DOHH2 (cell line): ENCODE data around the gene DCHS2.

Experiments
- H3F3A ChIP-seq: fragments of 200-600 bp; sonication (generic), shearing (Covaris generic); 2 replicates; pipeline ENCODE4 v1.6.0; 2016; ENCODE audit warnings: antibody characterized with exemption, mild to moderate bottlenecking; ENCODE audit not compliant: control insufficient read depth, insufficient read depth
- H3K27ac ChIP-seq: fragments of 200-600 bp; sonication (generic); 2 replicates; pipeline ENCODE4 v1.5.1; 2014; ENCODE audit warnings: low read depth, mild to moderate bottlenecking, low read length, moderate library complexity
- H3K27me3 ChIP-seq: fragments of 200-600 bp; sonication (generic); 2 replicates; pipeline ENCODE4 v1.6.1; 2014; ENCODE audit warnings: mild to moderate bottlenecking, low read length, mixed read lengths; ENCODE audit not compliant: control insufficient read depth
- H3K36me3 ChIP-seq: fragments of 200-600 bp; sonication (generic); 2 replicates; pipeline ENCODE4 v1.6.1; 2014; ENCODE audit warnings: mild to moderate bottlenecking, low read length, moderate library complexity, mixed read lengths; ENCODE audit not compliant: control insufficient read depth
- H3K4me1 ChIP-seq: fragments of 200-600 bp; sonication (generic); 2 replicates; pipeline ENCODE4 v1.6.1; 2014; ENCODE audit warnings: mild to moderate bottlenecking, low read length, mixed read lengths; ENCODE audit not compliant: control insufficient read depth
- H3K4me2 ChIP-seq: fragments of 200-600 bp; sonication (generic); 2 replicates; pipeline ENCODE4 v1.6.0; 2014; ENCODE audit warnings: mild to moderate bottlenecking, low read length, moderate library complexity
- H3K4me3 ChIP-seq: fragments of 200-600 bp; sonication (generic); 2 replicates; pipeline ENCODE4 v1.5.1; 2014; ENCODE audit warnings: mild to moderate bottlenecking, low read length, mixed read lengths
- H3K79me2 ChIP-seq: fragments of 200-600 bp; sonication (generic); 2 replicates; pipeline ENCODE4 v1.6.1; 2014; ENCODE audit warnings: mild to moderate bottlenecking, low read length, mixed read lengths; ENCODE audit not compliant: control insufficient read depth
- H3K9me2 ChIP-seq: fragments of 200-600 bp; sonication (generic); replicated peaks from 2 replicates; pipeline ENCODE4 v1.6.1; 2014; ENCODE audit warnings: mild to moderate bottlenecking, low read length, mixed read lengths; ENCODE audit not compliant: control insufficient read depth
- H3K9me3 ChIP-seq: fragments of 200-600 bp; sonication (generic); 2 replicates; pipeline ENCODE4 v1.6.1; 2014; ENCODE audit warnings: antibody characterized with exemption, low read length, mixed read lengths; ENCODE audit not compliant: control insufficient read depth, insufficient read depth
- H4K20me1 ChIP-seq: fragments of 200-600 bp; sonication (generic); 2 replicates; pipeline ENCODE4 v1.6.0; 2014; ENCODE audit warnings: low read depth, mild to moderate bottlenecking, antibody characterized with exemption, low read length, moderate library complexity; ENCODE audit not compliant: control insufficient read depth, insufficient read depth
- EZH2phosphoT487 ChIP-seq: fragments of 200-600 bp; sonication (generic); IDR thresholded peaks from 2 replicates; pipeline ENCODE4 v1.6.1; 2017; ENCODE audit warnings: borderline replicate concordance, mild to moderate bottlenecking, antibody characterized with exemption, low read length, moderate library complexity, mixed read lengths
- TF ChIP-seq, protein P1 (sequence below): fragments of 200-600 bp; sonication (generic); IDR thresholded peaks from one replicate; pipeline ENCODE4 v1.5.1; 2014; ENCODE audit warnings: antibody characterized with exemption, mild to moderate bottlenecking, low read depth, low read length; ENCODE audit not compliant: poor library complexity, severe bottlenecking

DCHS2 gene

DNA sequence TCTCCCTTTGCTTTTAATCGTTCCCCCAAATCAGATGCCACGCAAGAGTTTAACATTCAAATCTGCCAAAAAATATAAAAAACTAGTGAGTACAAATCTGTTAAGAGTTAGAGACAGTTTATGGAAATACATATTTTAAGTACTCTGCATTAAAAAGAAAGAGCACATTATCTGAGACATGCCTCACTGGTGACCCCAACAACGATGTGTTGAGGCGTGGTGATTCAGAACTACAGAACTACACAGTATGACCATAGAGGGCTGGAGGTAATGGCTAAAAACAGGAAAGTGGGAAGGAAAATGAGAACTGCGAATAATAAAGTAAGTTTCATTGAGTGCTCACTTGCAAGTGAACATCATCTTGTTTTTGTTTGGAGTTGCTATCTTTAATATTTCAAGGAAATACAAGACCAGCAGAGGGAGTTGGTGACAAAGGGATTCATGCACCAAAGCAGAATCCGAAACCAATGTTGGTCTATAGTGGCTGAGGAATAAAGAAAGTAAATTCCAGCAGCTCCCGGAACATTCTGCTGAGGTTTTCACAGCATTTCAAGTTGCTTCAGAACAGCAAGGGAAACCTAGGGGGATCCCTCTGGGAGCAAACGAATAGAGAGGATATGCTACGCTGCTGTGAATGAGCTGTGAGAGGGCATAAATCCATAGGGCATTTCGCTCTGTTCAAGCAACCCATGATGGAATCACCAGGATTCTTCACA is 92.2 kb downstream of the DCHS2 start:
- Histone ChIP-seq H3K4me2 (no peak overlapping the region), H3K27ac (no peak overlapping the region), H3K4me3 (no peak overlapping the region), H3K4me1 (no peaks in the 10 kb centered on the region), H3F3A (no peaks in the 10 kb centered on the region), H3K27me3 (no peaks in the 10 kb centered on the region), H4K20me1 (no peaks in the 10 kb centered on the region), H3K79me2 (no peaks in the 10 kb centered on the region), H3K9me2 (no peaks in the 10 kb centered on the region), H3K9me3 (no peaks in the 10 kb centered on the region), H3K36me3 (no peaks in the 10 kb centered on the region)
- TF ChIP-seq, protein P1, sequence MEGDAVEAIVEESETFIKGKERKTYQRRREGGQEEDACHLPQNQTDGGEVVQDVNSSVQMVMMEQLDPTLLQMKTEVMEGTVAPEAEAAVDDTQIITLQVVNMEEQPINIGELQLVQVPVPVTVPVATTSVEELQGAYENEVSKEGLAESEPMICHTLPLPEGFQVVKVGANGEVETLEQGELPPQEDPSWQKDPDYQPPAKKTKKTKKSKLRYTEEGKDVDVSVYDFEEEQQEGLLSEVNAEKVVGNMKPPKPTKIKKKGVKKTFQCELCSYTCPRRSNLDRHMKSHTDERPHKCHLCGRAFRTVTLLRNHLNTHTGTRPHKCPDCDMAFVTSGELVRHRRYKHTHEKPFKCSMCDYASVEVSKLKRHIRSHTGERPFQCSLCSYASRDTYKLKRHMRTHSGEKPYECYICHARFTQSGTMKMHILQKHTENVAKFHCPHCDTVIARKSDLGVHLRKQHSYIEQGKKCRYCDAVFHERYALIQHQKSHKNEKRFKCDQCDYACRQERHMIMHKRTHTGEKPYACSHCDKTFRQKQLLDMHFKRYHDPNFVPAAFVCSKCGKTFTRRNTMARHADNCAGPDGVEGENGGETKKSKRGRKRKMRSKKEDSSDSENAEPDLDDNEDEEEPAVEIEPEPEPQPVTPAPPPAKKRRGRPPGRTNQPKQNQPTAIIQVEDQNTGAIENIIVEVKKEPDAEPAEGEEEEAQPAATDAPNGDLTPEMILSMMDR, result no peak
- no peak for TF ChIP-seq EZH2phosphoT487

DNA sequence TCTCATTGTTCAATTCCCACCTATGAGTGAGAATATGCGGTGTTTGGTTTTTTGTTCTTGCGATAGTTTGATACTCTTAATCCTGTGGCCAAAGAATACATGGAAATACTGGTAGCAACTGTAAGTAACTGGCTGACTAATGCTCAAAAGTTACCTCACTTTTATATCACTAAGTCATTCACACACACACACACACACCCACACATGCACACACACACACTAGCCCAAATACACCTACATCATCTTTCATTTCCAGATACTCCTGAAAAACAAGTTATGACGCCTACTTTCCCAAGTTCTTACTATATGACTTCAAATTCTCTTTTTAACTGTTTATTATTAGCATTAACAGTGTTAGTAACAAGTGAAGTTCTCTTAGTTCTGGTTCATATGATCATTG is 101.3 kb downstream of the DCHS2 start:
- H3K27ac ChIP-seq, result no peak overlapping the region
- H3K9me3 ChIP-seq, result no peaks in the 10 kb centered on the region
- no peaks in the 10 kb centered on the region for H3F3A ChIP-seq
- no peaks in the 10 kb centered on the region for H3K9me2 ChIP-seq
- no peak overlapping the region for H3K4me2 ChIP-seq
- TF ChIP-seq, protein P1, result no peak
- no peak for TF ChIP-seq EZH2phosphoT487
- no peaks in the 10 kb centered on the region for H3K4me1 ChIP-seq
- no peaks in the 10 kb centered on the region for H4K20me1 ChIP-seq
- H3K4me3 ChIP-seq, result no peak overlapping the region
- H3K36me3 ChIP-seq, result no peaks in the 10 kb centered on the region
- no peaks in the 10 kb centered on the region for H3K79me2 ChIP-seq
- no peaks in the 10 kb centered on the region for H3K27me3 ChIP-seq

DNA sequence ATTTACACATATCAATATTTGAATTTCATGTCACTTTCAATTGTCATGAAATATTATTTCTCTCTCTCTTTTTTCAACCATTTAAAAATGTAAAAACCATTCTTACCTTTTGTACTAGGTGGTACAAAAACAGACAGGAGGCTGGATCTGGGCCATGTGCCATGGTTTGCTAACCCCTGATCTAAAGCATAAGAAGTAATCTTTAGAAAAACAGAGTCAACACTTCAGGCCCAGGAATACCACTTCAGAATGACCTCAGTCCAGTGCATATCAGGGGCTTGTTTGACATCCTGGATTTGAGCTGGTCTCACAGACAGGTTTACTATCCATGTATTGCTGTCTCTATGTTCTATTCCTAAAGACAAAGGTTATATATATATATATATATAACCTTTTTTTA is 102.5 kb downstream of the DCHS2 start:
- H3K4me2 ChIP-seq, result no peak overlapping the region
- H4K20me1 ChIP-seq, result no peaks in the 10 kb centered on the region
- H3K4me3 ChIP-seq, result no peak overlapping the region
- H3K9me3 ChIP-seq, result no peaks in the 10 kb centered on the region
- H3K79me2 ChIP-seq, result no peaks in the 10 kb centered on the region
- no peak overlapping the region for H3K27ac ChIP-seq
- no peaks in the 10 kb centered on the region for H3F3A ChIP-seq
- H3K4me1 ChIP-seq, result no peaks in the 10 kb centered on the region
- H3K9me2 ChIP-seq, result no peaks in the 10 kb centered on the region
- H3K36me3 ChIP-seq, result no peaks in the 10 kb centered on the region
- TF ChIP-seq, protein P1, result no peak
- TF ChIP-seq EZH2phosphoT487, result no peak
- H3K27me3 ChIP-seq, result no peaks in the 10 kb centered on the region
